SU-DHL-6 (cell line): Measurements from ENCODE around the gene CSF1R.

Source experiments
- H2AFZ ChIP-seq: fragments of 200-600 bp; sonication (generic); 2 replicates; pipeline ENCODE4 v1.6.1; 2014; ENCODE audit warnings: low read depth, mild to moderate bottlenecking, moderate library complexity, mixed read lengths, antibody characterized with exemption, low read length; ENCODE audit not compliant: severe bottlenecking
- H3F3A ChIP-seq: fragments of 200-600 bp; shearing (Covaris generic); 2 replicates; pipeline ENCODE4 v1.6.0; 2016; ENCODE audit warnings: antibody characterized with exemption, mild to moderate bottlenecking; ENCODE audit not compliant: insufficient read depth
- H3K27ac ChIP-seq: fragments of 200-600 bp; sonication (generic); 2 replicates; pipeline ENCODE4 v1.5.1; 2016; ENCODE audit warnings: low read depth, mild to moderate bottlenecking, low read length, moderate library complexity, mixed read lengths
- H3K27me3 ChIP-seq: fragments of 200-600 bp; sonication (generic), shearing (Covaris generic); 2 replicates; pipeline ENCODE4 v1.6.0; 2014; ENCODE audit warnings: mild to moderate bottlenecking, low read length
- H3K36me3 ChIP-seq: fragments of 200-600 bp; sonication (generic); 2 replicates; pipeline ENCODE4 v1.6.1; 2014; ENCODE audit warnings: mild to moderate bottlenecking, low read length, mixed read lengths
- H3K4me2 ChIP-seq: fragments of 300-600, 200-600 bp; shearing (Covaris generic), sonication (generic); 2 replicates; pipeline ENCODE4 v1.6.0; 2014; ENCODE audit warnings: low read length, low read depth, mild to moderate bottlenecking; ENCODE audit not compliant: poor library complexity, severe bottlenecking
- H3K4me3 ChIP-seq: fragments of 200-600 bp; sonication (generic); 2 replicates; pipeline ENCODE4 v1.5.1; 2014; ENCODE audit warnings: antibody characterized with exemption, low read length, mild to moderate bottlenecking, mixed read lengths; ENCODE audit not compliant: insufficient read depth, poor library complexity, severe bottlenecking
- H3K79me2 ChIP-seq: fragments of 200-600 bp; sonication (generic); 2 replicates; pipeline ENCODE4 v1.6.1; 2014; ENCODE audit warnings: mild to moderate bottlenecking, low read length, moderate library complexity; ENCODE audit not compliant: insufficient read depth
- H3K9ac ChIP-seq: fragments of 200-600 bp; sonication (generic); 2 replicates; pipeline ENCODE4 v1.7.0; 2014; ENCODE audit warnings: mild to moderate bottlenecking, low read length
- H3K9me2 ChIP-seq: fragments of 200-600 bp; sonication (generic); replicated peaks from 2 replicates; pipeline ENCODE4 v1.6.1; 2014; ENCODE audit warnings: low read length; ENCODE audit not compliant: insufficient read depth
- H3K9me3 ChIP-seq: fragments of 200-600 bp; sonication (generic); 2 replicates; pipeline ENCODE4 v1.6.1; 2014; ENCODE audit warnings: low read length, mixed read lengths; ENCODE audit not compliant: insufficient read depth
- H4K20me1 ChIP-seq: fragments of 200-600 bp; sonication (generic); 2 replicates; pipeline ENCODE4 v1.6.1; 2014; ENCODE audit warnings: low read depth, mild to moderate bottlenecking, antibody characterized with exemption, low read length, moderate library complexity, mixed read lengths
- CTCF ChIP-seq: fragments of 200-600 bp; sonication (generic); IDR thresholded peaks from one replicate; pipeline ENCODE4 v1.5.1; 2017; ENCODE audit warnings: antibody characterized with exemption, mild to moderate bottlenecking, low read length, moderate library complexity; ENCODE audit not compliant: insufficient read depth, poor library complexity, severe bottlenecking
- EZH2phosphoT487 ChIP-seq: fragments of 200-600 bp; sonication (generic), shearing (Covaris generic); conservative IDR thresholded peaks from 2 replicates; pipeline ENCODE4 v1.6.1; 2018; ENCODE audit warnings: mild to moderate bottlenecking, antibody characterized with exemption, low read length, moderate library complexity, mixed read lengths

The CSF1R gene

GRCh38 chr5:150101023-150101422 is 14.7 kb upstream of the CSF1R start:
- no peak overlapping the region for H2AFZ ChIP-seq
- no peaks in the 10 kb centered on the region for H3K27me3 ChIP-seq
- H3K27ac ChIP-seq: no peak overlapping the region
- no peaks in the 10 kb centered on the region for H3K9me2 ChIP-seq
- no peak for TF ChIP-seq CTCF
- TF ChIP-seq EZH2phosphoT487: no peak
- no peaks in the 10 kb centered on the region for H3K36me3 ChIP-seq
- H3K4me2 ChIP-seq: no peak overlapping the region
- H3K4me3 ChIP-seq: no peak overlapping the region
- H3K9ac ChIP-seq: no peak overlapping the region
- no peaks in the 10 kb centered on the region for H3F3A ChIP-seq
- H4K20me1 ChIP-seq: no peaks in the 10 kb centered on the region
- no peaks in the 10 kb centered on the region for H3K9me3 ChIP-seq
- no peaks in the 10 kb centered on the region for H3K79me2 ChIP-seq

GRCh38 chr5:150097152-150097551 is 10.8 kb upstream of the CSF1R start:
- H3K27me3 ChIP-seq: no peaks in the 10 kb centered on the region
- H3K27ac ChIP-seq: no peak overlapping the region
- TF ChIP-seq EZH2phosphoT487: no peak
- no peak for TF ChIP-seq CTCF
- no peaks in the 10 kb centered on the region for H3K36me3 ChIP-seq
- no peak overlapping the region for H3K4me3 ChIP-seq
- no peaks in the 10 kb centered on the region for H4K20me1 ChIP-seq
- no peaks in the 10 kb centered on the region for H3F3A ChIP-seq
- no peak overlapping the region for H3K9ac ChIP-seq
- H2AFZ ChIP-seq: no peak overlapping the region
- no peaks in the 10 kb centered on the region for H3K9me2 ChIP-seq
- H3K79me2 ChIP-seq: no peaks in the 10 kb centered on the region
- H3K4me2 ChIP-seq: no peak overlapping the region
- no peaks in the 10 kb centered on the region for H3K9me3 ChIP-seq

- Histone ChIP-seq H2AFZ (no peak overlapping the region), H3K4me3 (no peak overlapping the region), H3K9me2 (no peaks in the 10 kb centered on the region), H3K27me3 (no peaks in the 10 kb centered on the region), H3K79me2 (no peaks in the 10 kb centered on the region), H3K4me2 (no peak overlapping the region), H3K27ac (no peak overlapping the region), H3K36me3 (no peaks in the 10 kb centered on the region), H3K9ac (no peak overlapping the region), H3F3A (no peaks in the 10 kb centered on the region), H3K9me3 (no peaks in the 10 kb centered on the region), H4K20me1 (no peaks in the 10 kb centered on the region)
- TF ChIP-seq EZH2phosphoT487 (no peak), CTCF (no peak)
These were observed 5.9 kb upstream of the CSF1R start for GRCh38 chr5:150092159-150092787.
